Fibroblast of lung (primary cell): ENCODE data around the gene MACROD1. TPM values are rescaled to one million over a fixed set of nuclear protein-coding genes. Genes with fewer than 3 reads are reported as not detected.

Experiments
- DNase-seq, 2 donors: peaks; one replicate each; pipeline versions ENCODE4 v3.0.0 to v3.0.0-alpha.2; 2010; ENCODE audit warnings: low read depth in 2 of 2
- H2AFZ ChIP-seq: 2 replicates; pipeline ENCODE4 v1.5.1; 2012; ENCODE audit warnings: low read length, control low read depth, inconsistent platforms
- H3K27ac ChIP-seq: 2 replicates; pipeline ENCODE4 v1.5.1; 2011; ENCODE audit warnings: low read length, control low read depth; ENCODE audit not compliant: insufficient read depth
- H3K27me3 ChIP-seq: 2 replicates; pipeline ENCODE4 v1.5.1; 2011; ENCODE audit warnings: mild to moderate bottlenecking, low read length; ENCODE audit not compliant: control insufficient read depth, insufficient read depth
- H3K36me3 ChIP-seq: 2 replicates; pipeline ENCODE4 v1.5.1; 2011; ENCODE audit warnings: low read length; ENCODE audit not compliant: control insufficient read depth, insufficient read depth
- H3K4me1 ChIP-seq: 2 replicates; pipeline ENCODE4 v1.5.1; 2011; ENCODE audit warnings: low read length; ENCODE audit not compliant: control insufficient read depth, insufficient read depth; ENCODE audit errors: extremely low read depth
- H3K4me2 ChIP-seq: 2 replicates; pipeline ENCODE4 v1.5.1; 2011; ENCODE audit warnings: low read length, control low read depth; ENCODE audit not compliant: insufficient read depth; ENCODE audit errors: extremely low read depth
- H3K4me3 ChIP-seq, 4 experiments: fragments of 200-600 bp in 1 of 4; sonication (generic) in 1 of 4; replicated peaks in 1 of 4; 2 replicates each; pipeline ENCODE4 v1.5.1; 2011 to 2016; ENCODE audit warnings: low read length in 4 of 4, low read depth in 3 of 4, mild to moderate bottlenecking in 3 of 4, control low read depth in 2 of 4, inconsistent platforms in 1 of 4, mixed read lengths in 1 of 4; ENCODE audit not compliant: insufficient read depth in 1 of 4; ENCODE audit errors: control extremely low read depth in 1 of 4
- H3K79me2 ChIP-seq: 2 replicates; pipeline ENCODE4 v1.5.1; 2012; ENCODE audit warnings: mild to moderate bottlenecking, low read length, inconsistent platforms; ENCODE audit not compliant: control insufficient read depth, insufficient read depth
- H3K9ac ChIP-seq: 2 replicates; pipeline ENCODE4 v1.5.1; 2011; ENCODE audit warnings: mild to moderate bottlenecking, low read length, control low read depth; ENCODE audit not compliant: insufficient read depth
- H3K9me3 ChIP-seq: 2 replicates; pipeline ENCODE4 v1.5.1; 2012; ENCODE audit warnings: low read depth, low read length; ENCODE audit not compliant: control insufficient read depth, insufficient read depth
- H4K20me1 ChIP-seq: 2 replicates; pipeline ENCODE4 v1.5.1; 2011; ENCODE audit warnings: low read length; ENCODE audit not compliant: control insufficient read depth, insufficient read depth; ENCODE audit errors: extremely low read depth
- EZH2 ChIP-seq: IDR thresholded peaks from 2 replicates; pipeline ENCODE4 v1.5.1; 2012; ENCODE audit warnings: low read length, control low read depth, mild to moderate bottlenecking; ENCODE audit errors: missing control alignments
- polyA plus RNA-seq, 2 donors: library from polyadenylated mRNA; depleted of rRNA in 1 of 2; stranded (reverse) in 1 of 2; unstranded in 1 of 2; fragments of >200 nt; gene quantifications; 2 replicates each; pipeline ENCODE4 v1.2.1, GENCODE V29; 2011 to 2012; ENCODE audit warnings: missing spikeins in 1 of 2
- total RNA-seq: library from RNA; depleted of rRNA; stranded (reverse); fragments of >200 nt; gene quantifications from 2 replicates; pipeline ENCODE4 v1.2.1, GENCODE V29; 2014
- TF ChIP-seq, protein P1 (sequence below), 2 donors: IDR thresholded peaks in 1 of 2; conservative IDR thresholded peaks in 1 of 2; 1 replicate in 1 of 2; 2 replicates in 1 of 2; pipeline ENCODE4 v1.5.1; 2011 to 2012; ENCODE audit warnings: low read length in 2 of 2, control low read depth in 1 of 2, inconsistent platforms in 1 of 2, low read depth in 1 of 2, mild to moderate bottlenecking in 1 of 2

The MACROD1 gene
- total and polyA plus RNA-seq, 2 donors (not counting 1 experiment from before 2014, with no cell fraction given) = 8.8 to 24.8 TPM

DNA sequence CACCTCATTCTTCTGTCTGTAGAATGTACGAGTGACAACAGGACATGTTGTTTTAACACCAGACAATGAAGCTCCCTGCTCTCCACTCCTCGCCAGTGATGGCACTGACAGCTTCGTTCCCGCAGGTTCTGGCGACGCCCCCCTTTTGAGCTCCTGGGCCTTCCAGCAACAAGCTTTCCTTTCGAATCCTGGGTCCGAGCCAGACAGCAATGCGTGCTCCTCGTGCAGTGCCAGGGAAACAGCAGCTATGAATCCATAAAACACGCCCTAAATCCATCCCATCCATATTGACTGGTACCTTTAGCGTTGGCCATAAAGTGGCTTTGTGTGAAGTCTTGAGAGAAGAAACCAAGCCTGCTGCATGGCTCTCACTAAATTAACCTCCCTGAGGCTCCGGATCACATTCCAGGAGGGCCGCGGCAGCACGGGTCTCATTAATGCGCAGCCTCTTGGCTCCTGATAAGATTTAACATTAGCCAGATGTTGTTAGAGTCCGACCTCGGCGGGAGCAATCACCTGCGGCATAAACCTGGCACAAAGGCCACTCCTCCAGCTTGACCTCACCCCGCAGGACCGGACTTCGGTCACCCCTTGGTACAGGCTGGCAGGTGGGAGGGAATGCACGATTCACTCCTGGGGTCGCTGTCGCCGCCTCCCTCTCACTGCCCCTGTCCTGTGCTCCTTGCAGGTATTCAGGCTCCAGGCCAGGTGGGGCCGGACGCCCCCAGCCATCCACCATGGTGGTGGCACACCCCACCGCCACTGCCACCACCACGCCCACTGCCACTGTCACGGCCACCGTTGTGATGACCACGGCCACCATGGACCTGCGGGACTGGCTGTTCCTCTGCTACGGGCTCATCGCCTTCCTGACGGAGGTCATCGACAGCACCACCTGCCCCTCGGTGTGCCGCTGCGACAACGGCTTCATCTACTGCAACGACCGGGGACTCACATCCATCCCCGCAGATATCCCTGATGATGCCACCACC lies 50.1 kb downstream of the MACROD1 start:
- TF ChIP-seq EZH2 = no peak
- TF ChIP-seq, protein P1, sequence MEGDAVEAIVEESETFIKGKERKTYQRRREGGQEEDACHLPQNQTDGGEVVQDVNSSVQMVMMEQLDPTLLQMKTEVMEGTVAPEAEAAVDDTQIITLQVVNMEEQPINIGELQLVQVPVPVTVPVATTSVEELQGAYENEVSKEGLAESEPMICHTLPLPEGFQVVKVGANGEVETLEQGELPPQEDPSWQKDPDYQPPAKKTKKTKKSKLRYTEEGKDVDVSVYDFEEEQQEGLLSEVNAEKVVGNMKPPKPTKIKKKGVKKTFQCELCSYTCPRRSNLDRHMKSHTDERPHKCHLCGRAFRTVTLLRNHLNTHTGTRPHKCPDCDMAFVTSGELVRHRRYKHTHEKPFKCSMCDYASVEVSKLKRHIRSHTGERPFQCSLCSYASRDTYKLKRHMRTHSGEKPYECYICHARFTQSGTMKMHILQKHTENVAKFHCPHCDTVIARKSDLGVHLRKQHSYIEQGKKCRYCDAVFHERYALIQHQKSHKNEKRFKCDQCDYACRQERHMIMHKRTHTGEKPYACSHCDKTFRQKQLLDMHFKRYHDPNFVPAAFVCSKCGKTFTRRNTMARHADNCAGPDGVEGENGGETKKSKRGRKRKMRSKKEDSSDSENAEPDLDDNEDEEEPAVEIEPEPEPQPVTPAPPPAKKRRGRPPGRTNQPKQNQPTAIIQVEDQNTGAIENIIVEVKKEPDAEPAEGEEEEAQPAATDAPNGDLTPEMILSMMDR (conservative IDR thresholded peaks at IDR 0.05 in 1 of 2, IDR thresholded peaks at IDR 0.05 in 1 of 2; ENCODE audit: low read depth in 1 of 2, low read length in 2 of 2) = no peak
- no peak for DNase-seq
- no peaks in the 10 kb centered on the region for H3K9me3 ChIP-seq
- no peaks in the 10 kb centered on the region for H4K20me1 ChIP-seq
- no peak overlapping the region for H3K4me3 ChIP-seq
- no peak overlapping the region for H3K4me2 ChIP-seq
- no peaks in the 10 kb centered on the region for H3K79me2 ChIP-seq
- no peak overlapping the region for H3K27ac ChIP-seq
- H3K9ac ChIP-seq = no peak overlapping the region
- H2AFZ ChIP-seq = no peak overlapping the region
- H3K4me1 ChIP-seq = peaks cover under 1% of the 10 kb centered on the region
- H3K36me3 ChIP-seq = no peaks in the 10 kb centered on the region
- peaks cover 3% of the 10 kb centered on the region for H3K27me3 ChIP-seq

DNA sequence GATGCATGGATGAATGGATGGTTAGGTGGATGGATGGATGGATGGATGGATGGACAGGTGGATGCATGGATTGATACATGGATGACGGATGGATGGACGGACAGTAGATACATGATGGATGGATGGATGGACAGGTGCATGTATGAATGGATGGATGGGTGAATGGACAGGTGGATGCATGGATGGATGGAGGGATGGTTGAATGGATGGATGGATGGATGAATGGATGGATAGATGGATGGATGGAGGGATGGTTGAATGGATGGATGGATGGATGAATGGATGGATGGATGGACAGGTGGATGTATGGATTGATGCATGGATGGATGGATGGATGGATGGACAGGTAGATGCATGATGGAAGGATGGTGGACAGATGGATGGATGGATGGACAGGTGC lies 51.7 kb downstream of the MACROD1 start:
- no peak overlapping the region for H3K9ac ChIP-seq
- no peak overlapping the region for H3K27ac ChIP-seq
- TF ChIP-seq EZH2 = no peak
- TF ChIP-seq, protein P1 (conservative IDR thresholded peaks at IDR 0.05 in 1 of 2, IDR thresholded peaks at IDR 0.05 in 1 of 2; ENCODE audit: low read depth in 1 of 2, low read length in 2 of 2) = no peak
- no peaks in the 10 kb centered on the region for H3K4me1 ChIP-seq
- no peak overlapping the region for H3K4me2 ChIP-seq
- no peaks in the 10 kb centered on the region for H3K79me2 ChIP-seq
- H3K9me3 ChIP-seq = no peaks in the 10 kb centered on the region
- H3K27me3 ChIP-seq = peaks cover 3% of the 10 kb centered on the region
- DNase-seq = no peak
- no peaks in the 10 kb centered on the region for H4K20me1 ChIP-seq
- no peaks in the 10 kb centered on the region for H3K36me3 ChIP-seq
- no peak overlapping the region for H3K4me3 ChIP-seq
- H2AFZ ChIP-seq = no peak overlapping the region

DNA sequence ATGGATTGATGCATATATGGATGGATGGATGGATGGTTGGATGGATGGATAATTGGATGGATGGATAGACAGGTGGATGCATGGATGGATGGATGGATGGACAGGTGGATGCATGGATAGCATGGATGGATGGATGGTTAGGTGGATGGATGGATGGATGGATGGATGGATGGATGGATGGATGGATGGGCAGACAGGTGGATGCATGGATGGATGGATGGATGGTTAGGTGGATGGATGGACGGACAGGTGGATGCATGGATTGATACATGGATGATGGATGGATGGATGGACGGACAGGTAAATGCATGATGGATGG lies 52.5 kb downstream of the MACROD1 start:
- Histone ChIP-seq H3K27ac (no peak overlapping the region), H3K79me2 (no peaks in the 10 kb centered on the region), H3K9ac (no peak overlapping the region), H3K9me3 (no peaks in the 10 kb centered on the region), H3K4me1 (no peaks in the 10 kb centered on the region), H3K27me3 (peaks cover 3% of the 10 kb centered on the region), H4K20me1 (no peaks in the 10 kb centered on the region), H3K36me3 (no peaks in the 10 kb centered on the region), H3K4me3 (no peak overlapping the region), H3K4me2 (no peak overlapping the region), H2AFZ (no peak overlapping the region)
- DNase-seq = no peak
- TF ChIP-seq, protein P1 (conservative IDR thresholded peaks at IDR 0.05 in 1 of 2, IDR thresholded peaks at IDR 0.05 in 1 of 2; ENCODE audit: low read depth in 1 of 2, low read length in 2 of 2) = no peak
- TF ChIP-seq EZH2 = no peak
